HepG2 (cell line): ENCODE data around the gene RGR. TPM values are rescaled to one million over a fixed set of nuclear protein-coding genes. Genes with fewer than 3 reads are reported as not detected.

ENCODE experiments used
- ATAC-seq: fragments of 200-7000 bp; cut with Tn5 transposase; 3 replicates; pipeline ENCODE4 v1.9.1; 2020; ENCODE audit warnings: mild to moderate bottlenecking, moderate library complexity
- BruUV-seq: library from RNA; stranded (reverse); fragments of 400-500 nt; replicated peaks from 2 replicates; lab custom pipeline; 2021; lab: Mats Ljungman, UMichigan
- CTCF ChIA-PET: fragments of 300-600 bp; formaldehyde crosslinking; extraction: SDS; loops from one replicate; lab custom pipeline; 2021; ENCODE audit warnings: low total read pairs, inconsistent platforms, low intra/inter-chr PET ratio; lab: Yijun Ruan, JAX
- POLR2A ChIA-PET: fragments of 350-600 bp; sonication (Branson Sonifier 250); formaldehyde crosslinking; loops from one replicate; lab custom pipeline; 2020; ENCODE audit warnings: antibody characterized with exemption, inconsistent platforms; lab: Yijun Ruan, JAX
- DNase-seq: peaks from one replicate; pipeline ENCODE4 v3.0.0-alpha.2; 2015; ENCODE audit warnings: low spot score
- FAIRE-seq: peaks from 3 replicates; lab custom pipeline; 2011; peaks lifted over from hg19 to GRCh38; lab: Jason Lieb, UNC
- H2AFZ ChIP-seq: one replicate; pipeline ENCODE4 v1.6.1; 2011; ENCODE audit warnings: low read length, inconsistent platforms
- H3K27ac ChIP-seq: fragments of 300-600 bp; 3 replicates; pipeline ENCODE4 v1.8.0; 2011; ENCODE audit warnings: mixed run types, mild to moderate bottlenecking, mixed read lengths, low read length, inconsistent platforms; ENCODE audit not compliant: insufficient read depth; ENCODE audit errors: extremely low read length
- H3K27me3 ChIP-seq, 2 experiments: fragments of 200-600 bp in 1 of 2; 2 replicates in 1 of 2; 3 replicates in 1 of 2; pipeline versions ENCODE4 v1.6.0 to v1.8.0; 2011; ENCODE audit warnings: low read length in 2 of 2, mild to moderate bottlenecking in 2 of 2, moderate library complexity in 2 of 2, inconsistent platforms in 1 of 2; ENCODE audit not compliant: insufficient read depth in 2 of 2, control insufficient read depth in 1 of 2
- H3K36me3 ChIP-seq, 2 experiments: fragments of 200-600 bp in 1 of 2; replicated peaks in 1 of 2; 2 replicates in 1 of 2; 3 replicates in 1 of 2; pipeline versions ENCODE4 v1.5.1 to v1.8.0; 2011; ENCODE audit warnings: low read length in 2 of 2, inconsistent platforms in 1 of 2; ENCODE audit not compliant: insufficient read depth in 2 of 2, control insufficient read depth in 1 of 2
- H3K4me1 ChIP-seq: 2 replicates; pipeline ENCODE4 v1.5.1; 2012; ENCODE audit warnings: low read length, inconsistent platforms; ENCODE audit not compliant: insufficient read depth
- H3K4me2 ChIP-seq: 2 replicates; pipeline ENCODE4 v1.6.0; 2011; ENCODE audit warnings: low read depth, low read length, inconsistent platforms
- H3K4me3 ChIP-seq, 3 experiments: fragments of 200-600 bp in 1 of 3; sonication (generic), shearing (Covaris generic) in 1 of 3; replicated peaks in 1 of 3; 2 replicates each; pipeline ENCODE4 v1.5.1; 2011 to 2016; ENCODE audit warnings: low read length in 3 of 3, inconsistent platforms in 2 of 3, low read depth in 2 of 3, mild to moderate bottlenecking in 2 of 3, control low read depth in 1 of 3, mixed read lengths in 1 of 3; ENCODE audit not compliant: insufficient read depth in 1 of 3
- H3K79me2 ChIP-seq: one replicate; pipeline ENCODE4 v1.6.1; 2011; ENCODE audit warnings: low read length, inconsistent platforms; ENCODE audit not compliant: insufficient read depth
- H3K9ac ChIP-seq: 2 replicates; pipeline ENCODE4 v1.6.0; 2011; ENCODE audit warnings: mild to moderate bottlenecking, low read depth, low read length, inconsistent platforms; ENCODE audit not compliant: insufficient read depth
- H3K9me3 ChIP-seq: 2 replicates; pipeline ENCODE4 v1.5.1; 2012; ENCODE audit warnings: mild to moderate bottlenecking, low read length
- H4K20me1 ChIP-seq: 2 replicates; pipeline ENCODE4 v1.6.0; 2011; ENCODE audit warnings: inconsistent platforms, mild to moderate bottlenecking, low read length, moderate library complexity; ENCODE audit not compliant: insufficient read depth
- DNMT3B ChIP-seq: conservative IDR thresholded peaks from 2 replicates; pipeline ENCODE4 v1.6.1; 2016; ENCODE audit warnings: missing biosample characterization, control low read depth
- GABPB1 ChIP-seq: IDR thresholded peaks from 2 replicates; pipeline ENCODE4 v1.6.1; 2016; ENCODE audit warnings: mild to moderate bottlenecking, missing genetic modification reagents, moderate library complexity, missing compliant biosample characterization
- KLF16 ChIP-seq, 2 experiments: sonication (generic) in 1 of 2; formaldehyde crosslinking in 1 of 2; IDR thresholded peaks; 2 replicates each; pipeline versions ENCODE4 v1.6.1 to v1.8.0; 2016 to 2023; ENCODE audit warnings: missing genetic modification reagents in 2 of 2, missing compliant biosample characterization in 1 of 2
- MTERF4 ChIP-seq: sonication (generic); formaldehyde crosslinking; IDR thresholded peaks from 2 replicates; pipeline ENCODE4 v1.8.0; 2023; ENCODE audit warnings: mild to moderate bottlenecking, missing genetic modification reagents
- MYNN ChIP-seq: sonication (generic); formaldehyde crosslinking; IDR thresholded peaks from 2 replicates; pipeline ENCODE4 v1.4.0; 2020; ENCODE audit warnings: mild to moderate bottlenecking, low read depth, missing genetic modification reagents
- NFE2L1 ChIP-seq: sonication (generic); formaldehyde crosslinking; IDR thresholded peaks from 2 replicates; pipeline ENCODE4 v1.4.0; 2020; ENCODE audit warnings: missing genetic modification reagents, mild to moderate bottlenecking, borderline replicate concordance
- NR2C2 ChIP-seq: sonication (generic); formaldehyde crosslinking; IDR thresholded peaks from 2 replicates; pipeline ENCODE4 v1.4.0; 2020; ENCODE audit warnings: missing genetic modification reagents, mild to moderate bottlenecking, moderate library complexity, borderline replicate concordance
- ZFP62 ChIP-seq: sonication (generic); formaldehyde crosslinking; IDR thresholded peaks from 2 replicates; pipeline ENCODE4 v1.4.0; 2020; ENCODE audit warnings: missing genetic modification reagents
- ZFYVE20 ChIP-seq: sonication (generic); formaldehyde crosslinking; IDR thresholded peaks from 2 replicates; pipeline ENCODE4 v1.8.0; 2023; ENCODE audit warnings: low read depth, mild to moderate bottlenecking, moderate library complexity, missing genetic modification reagents, borderline replicate concordance
- ZKSCAN1 ChIP-seq: fragments of 150-350 bp; IDR thresholded peaks from 2 replicates; pipeline ENCODE4 v1.6.1; 2014; ENCODE audit warnings: low read length
- ZNF563 ChIP-seq: sonication (generic); formaldehyde crosslinking; IDR thresholded peaks from 2 replicates; pipeline ENCODE4 v1.8.0; 2022; ENCODE audit warnings: mild to moderate bottlenecking, moderate library complexity, missing genetic modification reagents
- ZSCAN20 ChIP-seq: sonication (generic); formaldehyde crosslinking; IDR thresholded peaks from 2 replicates; pipeline ENCODE4 v1.4.0; 2020; ENCODE audit warnings: missing genetic modification reagents, mild to moderate bottlenecking, borderline replicate concordance
- WGBS: methylation state at CpG from one replicate; pipeline ENCODE4 v1.1.6; 2017; ENCODE audit warnings: low lambda C conversion rate; 5-methylcytosine and 5-hydroxymethylcytosine counted together
- in situ Hi-C: cut with HindIII; loops from 2 replicates; pipeline ENCODE4 v1.10.0; 2017; ENCODE audit warnings: low pct_unique_long_range_greater_than_20kb; ENCODE audit not compliant: extremely low pct_ligation_motif_present
- intact Hi-C: fragments of 100-400 bp; cut with micrococcal nuclease; formaldehyde crosslinking; loops from one replicate; pipeline ENCODE4 v1.10.0; 2022; ENCODE audit not compliant: unreplicated experiment
- polyA plus RNA-seq, 8 experiments: library from polyadenylated mRNA; depleted of rRNA in 3 of 8; stranded (reverse) in 7 of 8; unstranded in 1 of 8; fragments of >200 nt; fragmentation: Illumina TruSeq in 4 of 8; extraction: Trizol in 4 of 8; gene quantifications; 2 replicates each; pipeline versions ENCODE4 v1.2.1 to v1.2.3, GENCODE V29; 2011 to 2016; ENCODE audit warnings: low read depth in 4 of 8, missing spikeins in 1 of 8, mixed read lengths in 1 of 8; ENCODE audit not compliant: insufficient read depth in 1 of 8
- total RNA-seq, 5 experiments: library from RNA; depleted of rRNA; stranded (reverse); fragments of >200 nt; fragmentation: Illumina TruSeq; extraction: Trizol; gene quantifications; 2 replicates each; pipeline ENCODE4 v1.2.3, GENCODE V29; 2016; ENCODE audit warnings: low read depth in 1 of 5
- TF ChIP-seq, protein P1 (sequence below): sonication (generic); formaldehyde crosslinking; IDR thresholded peaks from 2 replicates; pipeline ENCODE4 v1.5.0; 2020; ENCODE audit warnings: missing genetic modification reagents, mild to moderate bottlenecking, borderline replicate concordance
- TF ChIP-seq, protein P2 (sequence below): fragments of 450-650 bp; IDR thresholded peaks from 2 replicates; pipeline ENCODE4 v1.6.1; 2016
- TF ChIP-seq, protein P3 (sequence below): sonication (generic); formaldehyde crosslinking; IDR thresholded peaks from 2 replicates; pipeline ENCODE4 v1.5.1; 2020; ENCODE audit warnings: missing genetic modification reagents, mild to moderate bottlenecking, borderline replicate concordance

Gene RGR
- total and polyA plus RNA-seq, 2 of the 13 experiments (the other 11 are each of a cell fraction or from before 2014, with no cell fraction given), result 0.69 to 0.71 TPM

DNA sequence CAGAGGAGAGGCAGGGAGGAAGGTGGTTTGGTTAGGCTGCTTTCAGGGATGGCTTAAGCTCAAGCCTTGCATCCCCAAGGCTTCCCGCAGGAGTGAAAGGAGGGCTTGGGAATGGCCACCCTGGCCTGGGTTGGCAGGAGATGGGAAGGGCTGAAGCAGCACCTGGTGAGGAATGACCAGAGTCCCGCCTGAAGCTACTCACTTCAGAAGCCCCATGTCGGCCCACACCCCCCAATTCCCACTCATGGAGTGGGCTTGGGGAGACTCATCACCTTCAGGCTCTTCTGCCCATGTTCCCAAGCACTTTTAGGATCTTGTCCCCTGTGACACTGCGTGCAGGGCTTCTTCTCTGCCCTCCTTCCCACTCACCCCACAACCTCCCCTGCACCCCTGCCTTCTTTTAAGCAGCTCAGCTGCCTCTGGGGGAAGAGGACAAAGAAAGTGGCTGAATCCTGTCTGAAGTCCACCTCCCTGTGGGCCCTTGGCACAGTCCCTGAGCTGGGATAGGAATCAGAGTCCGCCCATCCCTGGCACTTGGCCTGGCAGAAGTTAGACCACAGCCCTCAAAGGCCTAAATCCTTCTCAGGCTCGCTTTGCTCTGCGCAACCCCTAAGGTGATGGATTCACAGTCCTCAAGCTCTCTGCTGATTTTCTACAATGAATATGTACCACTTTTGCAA, 16.5 kb downstream of the RGR start (continued):
- TF ChIP-seq, protein P1, sequence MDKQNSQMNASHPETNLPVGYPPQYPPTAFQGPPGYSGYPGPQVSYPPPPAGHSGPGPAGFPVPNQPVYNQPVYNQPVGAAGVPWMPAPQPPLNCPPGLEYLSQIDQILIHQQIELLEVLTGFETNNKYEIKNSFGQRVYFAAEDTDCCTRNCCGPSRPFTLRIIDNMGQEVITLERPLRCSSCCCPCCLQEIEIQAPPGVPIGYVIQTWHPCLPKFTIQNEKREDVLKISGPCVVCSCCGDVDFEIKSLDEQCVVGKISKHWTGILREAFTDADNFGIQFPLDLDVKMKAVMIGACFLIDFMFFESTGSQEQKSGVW (CRISPR knock-in tag), result no peak
- TF ChIP-seq KLF16 (CRISPR knock-in tag; IDR thresholded peaks at IDR 0.05) (no peak), ZFYVE20 (no peak)
- TF ChIP-seq, protein P2, sequence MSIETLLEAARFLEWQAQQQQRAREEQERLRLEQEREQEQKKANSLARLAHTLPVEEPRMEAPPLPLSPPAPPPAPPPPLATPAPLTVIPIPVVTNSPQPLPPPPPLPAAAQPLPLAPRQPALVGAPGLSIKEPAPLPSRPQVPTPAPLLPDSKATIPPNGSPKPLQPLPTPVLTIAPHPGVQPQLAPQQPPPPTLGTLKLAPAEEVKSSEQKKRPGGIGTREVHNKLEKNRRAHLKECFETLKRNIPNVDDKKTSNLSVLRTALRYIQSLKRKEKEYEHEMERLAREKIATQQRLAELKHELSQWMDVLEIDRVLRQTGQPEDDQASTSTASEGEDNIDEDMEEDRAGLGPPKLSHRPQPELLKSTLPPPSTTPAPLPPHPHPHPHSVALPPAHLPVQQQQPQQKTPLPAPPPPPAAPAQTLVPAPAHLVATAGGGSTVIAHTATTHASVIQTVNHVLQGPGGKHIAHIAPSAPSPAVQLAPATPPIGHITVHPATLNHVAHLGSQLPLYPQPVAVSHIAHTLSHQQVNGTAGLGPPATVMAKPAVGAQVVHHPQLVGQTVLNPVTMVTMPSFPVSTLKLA, result no peak
- TF ChIP-seq, protein P3, sequence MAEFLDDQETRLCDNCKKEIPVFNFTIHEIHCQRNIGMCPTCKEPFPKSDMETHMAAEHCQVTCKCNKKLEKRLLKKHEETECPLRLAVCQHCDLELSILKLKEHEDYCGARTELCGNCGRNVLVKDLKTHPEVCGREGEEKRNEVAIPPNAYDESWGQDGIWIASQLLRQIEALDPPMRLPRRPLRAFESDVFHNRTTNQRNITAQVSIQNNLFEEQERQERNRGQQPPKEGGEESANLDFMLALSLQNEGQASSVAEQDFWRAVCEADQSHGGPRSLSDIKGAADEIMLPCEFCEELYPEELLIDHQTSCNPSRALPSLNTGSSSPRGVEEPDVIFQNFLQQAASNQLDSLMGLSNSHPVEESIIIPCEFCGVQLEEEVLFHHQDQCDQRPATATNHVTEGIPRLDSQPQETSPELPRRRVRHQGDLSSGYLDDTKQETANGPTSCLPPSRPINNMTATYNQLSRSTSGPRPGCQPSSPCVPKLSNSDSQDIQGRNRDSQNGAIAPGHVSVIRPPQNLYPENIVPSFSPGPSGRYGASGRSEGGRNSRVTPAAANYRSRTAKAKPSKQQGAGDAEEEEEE, result no peak

GRCh38 chr10:84262190-84262956, 17.5 kb downstream of the RGR start:
- Histone ChIP-seq H3K79me2 (no peaks in the 10 kb centered on the region), H2AFZ (no peak overlapping the region), H3K27me3 (peaks cover 6 to 19% of the 10 kb centered on the region in 2 experiments; a peak in 4 of 5 replicates), H3K9ac (no peak overlapping the region), H3K4me2 (no peak overlapping the region), H3K4me1 (no peaks in the 10 kb centered on the region), H4K20me1 (no peaks in the 10 kb centered on the region), H3K4me3 (no peak overlapping the region), H3K9me3 (no peaks in the 10 kb centered on the region), H3K36me3 (no peaks in the 10 kb centered on the region), H3K27ac (no peak overlapping the region)
- FAIRE-seq (no peak), DNase-seq (no peak), ATAC-seq (no peak)
- WGBS, result 41% methylated on average over 13 of the region's 13 CpGs
- BruUV-seq, result no TSS peak
- in situ Hi-C loops (loop anchor here (10.0 kb wide), 1 partner anchor 102 kb away; no protein-coding TSS in a partner anchor), intact Hi-C loops (no loop called here)
- ChIA-PET CTCF (no interaction called here), POLR2A (no interaction called here)
- TF ChIP-seq NR2C2 (CRISPR knock-in tag) (no peak), ZKSCAN1 (no peak), GABPB1 (CRISPR knock-in tag) (no peak), MTERF4 (CRISPR knock-in tag) (no peak), ZNF563 (CRISPR knock-in tag) (no peak), MYNN (CRISPR knock-in tag) (no peak), ZSCAN20 (CRISPR knock-in tag) (no peak), DNMT3B (CRISPR knock-in tag) (no peak), ZFP62 (CRISPR knock-in tag) (no peak), NFE2L1 (CRISPR knock-in tag) (no peak)
